HFFc6 (cell line): ENCODE results near the gene MAP3K20. TPM values are rescaled to one million over a fixed set of nuclear protein-coding genes. Genes with fewer than 3 reads are reported as not detected.
A peak's percentile ranks its signal among the peaks of the same experiment; 100 is the strongest.

Source experiments
- DNase-seq: peaks from one replicate; pipeline ENCODE4 v3.0.0-alpha.2; 2018
- H3K27ac Mint-ChIP-seq: 2 replicates; pipeline ENCODE4 v1.8.0; 2020; ENCODE audit warnings: mild to moderate bottlenecking, mixed read lengths
- H3K27me3 Mint-ChIP-seq: 2 replicates; pipeline ENCODE4 v1.8.0; 2021; ENCODE audit warnings: mild to moderate bottlenecking, moderate library complexity, mixed read lengths; ENCODE audit not compliant: insufficient read depth
- H3K36me3 Mint-ChIP-seq: 2 replicates; pipeline ENCODE4 v1.8.0; 2021; ENCODE audit warnings: low read depth, mixed read lengths
- H3K4me1 Mint-ChIP-seq: 2 replicates; pipeline ENCODE4 v1.8.0; 2020; ENCODE audit warnings: low read depth, mixed read lengths
- H3K4me3 Mint-ChIP-seq: 2 replicates; pipeline ENCODE4 v1.8.0; 2020; ENCODE audit warnings: mild to moderate bottlenecking, moderate library complexity, mixed read lengths
- H3K9me3 Mint-ChIP-seq: 2 replicates; pipeline ENCODE4 v1.8.0; 2020; ENCODE audit warnings: mild to moderate bottlenecking, mixed read lengths
- total RNA-seq, 6 experiments: library from RNA; stranded (reverse); fragmentation: NEBNext Ultra II Directional; extraction: Animal tissue kit (Norgen Biotek cat#: 25700); gene quantifications; 2 replicates in 1 of 6; 3 replicates in 5 of 6; pipeline ENCODE4 v1.2.3, GENCODE V29; 2021
- TF ChIP-seq, protein P1 (sequence below): fragments of 200-600 bp; sonication (generic); IDR thresholded peaks from 2 replicates; pipeline ENCODE4 v1.5.0; 2021; ENCODE audit warnings: antibody characterized with exemption, mild to moderate bottlenecking

MAP3K20 gene
- total RNA-seq, 6 experiments from 2014 or later = 126 to 150 (median 134) TPM

DNA sequence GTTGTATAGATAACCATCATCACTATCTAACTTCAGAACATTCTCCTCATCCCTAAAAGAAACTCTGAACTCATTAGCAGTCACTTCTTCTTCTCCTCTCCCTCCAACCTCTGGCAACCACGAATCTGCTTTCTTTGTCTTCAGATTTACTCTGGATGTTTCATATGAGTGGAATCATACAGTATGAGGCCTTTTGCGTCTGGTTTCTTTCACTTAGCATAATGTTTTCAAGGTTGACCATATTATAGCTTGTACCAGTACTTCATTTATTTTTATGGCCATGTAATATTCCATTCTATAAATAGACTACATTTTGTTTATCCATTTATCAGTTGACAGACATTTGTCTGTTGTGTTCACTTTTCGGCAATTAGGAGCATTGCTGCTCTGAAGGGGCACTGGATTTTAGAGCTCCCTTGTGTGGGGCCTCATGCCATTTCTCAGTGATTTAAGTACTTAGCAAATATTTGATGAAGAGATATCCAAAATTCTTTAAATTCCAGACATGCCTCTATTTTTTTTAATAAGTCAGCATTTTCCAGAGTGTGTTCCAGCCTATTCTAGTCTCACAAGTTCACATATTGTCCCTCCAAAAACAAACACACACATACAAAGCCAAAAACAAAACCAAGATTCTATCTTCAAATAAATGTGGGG lies 22.5 kb upstream of the MAP3K20 start:
- H3K27ac Mint-ChIP-seq = peak overlapping the region; percentile 50
- H3K36me3 Mint-ChIP-seq = peaks cover 12% of the 10 kb centered on the region

DNA sequence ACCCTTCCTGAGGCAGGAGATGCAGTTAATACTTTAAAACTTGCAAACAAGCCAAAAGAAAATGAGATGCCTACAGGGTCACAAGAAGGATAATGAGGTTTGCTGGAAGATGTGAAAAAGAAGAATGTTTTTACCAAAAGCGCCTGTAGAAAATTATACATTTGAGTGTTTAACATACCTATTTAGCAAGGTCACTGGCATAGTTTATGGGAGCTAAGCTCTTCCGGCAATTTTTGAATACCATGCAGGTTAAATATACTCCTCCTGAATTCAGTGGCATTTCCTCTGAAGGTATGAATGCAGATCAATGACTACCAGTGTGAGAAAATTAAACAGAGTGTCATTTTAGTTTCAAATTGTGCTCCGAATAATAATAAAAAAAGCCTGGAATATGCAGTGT lies 21.2 kb upstream of the MAP3K20 start:
- peak; percentile 55 for DNase-seq
- H3K36me3 Mint-ChIP-seq = peaks cover 20% of the 10 kb centered on the region
- H3K27ac Mint-ChIP-seq = peak overlapping the region; percentile 61
- H3K4me3 Mint-ChIP-seq = peak overlapping the region; percentile 65
- peaks cover 4% of the 10 kb centered on the region; the same call in 1 of the 2 replicates for H3K9me3 Mint-ChIP-seq
- peaks cover 91% of the 10 kb centered on the region for H3K4me1 Mint-ChIP-seq
- TF ChIP-seq, protein P1, sequence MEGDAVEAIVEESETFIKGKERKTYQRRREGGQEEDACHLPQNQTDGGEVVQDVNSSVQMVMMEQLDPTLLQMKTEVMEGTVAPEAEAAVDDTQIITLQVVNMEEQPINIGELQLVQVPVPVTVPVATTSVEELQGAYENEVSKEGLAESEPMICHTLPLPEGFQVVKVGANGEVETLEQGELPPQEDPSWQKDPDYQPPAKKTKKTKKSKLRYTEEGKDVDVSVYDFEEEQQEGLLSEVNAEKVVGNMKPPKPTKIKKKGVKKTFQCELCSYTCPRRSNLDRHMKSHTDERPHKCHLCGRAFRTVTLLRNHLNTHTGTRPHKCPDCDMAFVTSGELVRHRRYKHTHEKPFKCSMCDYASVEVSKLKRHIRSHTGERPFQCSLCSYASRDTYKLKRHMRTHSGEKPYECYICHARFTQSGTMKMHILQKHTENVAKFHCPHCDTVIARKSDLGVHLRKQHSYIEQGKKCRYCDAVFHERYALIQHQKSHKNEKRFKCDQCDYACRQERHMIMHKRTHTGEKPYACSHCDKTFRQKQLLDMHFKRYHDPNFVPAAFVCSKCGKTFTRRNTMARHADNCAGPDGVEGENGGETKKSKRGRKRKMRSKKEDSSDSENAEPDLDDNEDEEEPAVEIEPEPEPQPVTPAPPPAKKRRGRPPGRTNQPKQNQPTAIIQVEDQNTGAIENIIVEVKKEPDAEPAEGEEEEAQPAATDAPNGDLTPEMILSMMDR = no peak
- no peaks in the 10 kb centered on the region for H3K27me3 Mint-ChIP-seq

More for the DNA sequence above, 22.5 kb upstream of the MAP3K20 start:
- no peak for DNase-seq
- H3K9me3 Mint-ChIP-seq = peaks cover 1% of the 10 kb centered on the region; the same call in 1 of the 2 replicates
- peaks cover 91% of the 10 kb centered on the region for H3K4me1 Mint-ChIP-seq
- H3K27me3 Mint-ChIP-seq = no peaks in the 10 kb centered on the region
- H3K4me3 Mint-ChIP-seq = peak overlapping the region; percentile 28
- TF ChIP-seq, protein P1 = no peak

DNA sequence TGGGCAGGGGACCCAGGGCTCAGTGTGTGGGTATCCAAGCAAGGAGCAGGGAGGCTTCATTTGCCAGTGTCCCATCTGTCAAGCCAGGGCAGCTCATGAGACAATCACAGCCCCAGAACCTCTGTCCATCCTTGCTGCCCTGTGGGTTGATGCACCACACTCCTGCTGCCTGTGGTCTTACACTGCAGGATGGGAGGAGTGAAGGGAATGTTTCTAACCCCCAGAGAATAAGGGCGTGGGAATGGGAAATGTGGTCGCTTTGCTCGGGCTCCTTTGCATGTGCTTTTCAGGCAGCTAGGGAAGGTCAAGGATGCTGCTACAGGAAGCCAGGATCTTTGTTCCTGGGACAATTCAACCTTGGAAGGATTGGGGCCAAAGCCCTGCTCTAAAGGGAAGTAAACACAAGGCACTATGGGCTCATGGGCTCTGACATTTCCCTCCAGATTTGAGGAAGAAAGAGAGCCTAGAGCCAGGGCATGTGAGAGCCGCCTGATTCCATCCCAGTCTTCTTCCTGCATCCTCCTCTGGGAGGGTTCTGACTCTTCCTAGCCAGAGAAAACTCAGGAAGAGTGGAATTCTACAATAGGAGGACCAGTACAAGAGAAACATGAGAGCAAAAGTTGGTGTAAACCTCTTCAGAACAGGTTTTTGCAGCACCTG lies 18.8 kb upstream of the MAP3K20 start:
- DNase-seq = no peak
- H3K27ac Mint-ChIP-seq = no peak overlapping the region
- TF ChIP-seq, protein P1 = no peak
- H3K4me3 Mint-ChIP-seq = no peak overlapping the region
- H3K36me3 Mint-ChIP-seq = peaks cover 20% of the 10 kb centered on the region
- H3K9me3 Mint-ChIP-seq = peaks cover 4% of the 10 kb centered on the region; the same call in 1 of the 2 replicates
- H3K4me1 Mint-ChIP-seq = peaks cover 84% of the 10 kb centered on the region
- no peaks in the 10 kb centered on the region for H3K27me3 Mint-ChIP-seq

DNA sequence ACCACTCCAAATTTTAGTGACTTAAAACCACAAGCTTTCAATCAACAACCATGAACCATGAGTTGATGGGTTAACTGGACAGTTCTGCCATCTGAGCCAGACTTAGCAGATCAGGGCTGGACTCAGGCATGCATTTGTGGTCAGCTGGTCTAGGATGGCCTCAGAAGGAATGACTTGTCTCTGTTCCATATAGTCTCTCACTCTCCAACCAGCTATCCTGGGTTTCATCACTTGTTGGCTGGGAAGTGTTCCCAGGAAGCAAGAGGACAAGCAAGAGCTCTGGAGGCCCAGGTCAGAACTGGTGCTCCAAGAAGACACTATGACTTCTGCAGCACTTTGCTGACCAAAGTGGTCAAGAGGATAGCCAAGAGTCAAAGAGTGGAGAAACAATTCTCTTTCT lies 17.5 kb upstream of the MAP3K20 start:
- DNase-seq = peak; percentile 37
- Mint-ChIP-seq H3K4me1 (peaks cover 81% of the 10 kb centered on the region), H3K27ac (peak overlapping the region; percentile 47; the same call in 1 of the 2 replicates), H3K4me3 (no peak overlapping the region; the same call in 1 of the 2 replicates), H3K9me3 (peaks cover 4% of the 10 kb centered on the region; the same call in 1 of the 2 replicates), H3K36me3 (peaks cover 17% of the 10 kb centered on the region), H3K27me3 (no peaks in the 10 kb centered on the region)
- TF ChIP-seq, protein P1 = no peak

DNA sequence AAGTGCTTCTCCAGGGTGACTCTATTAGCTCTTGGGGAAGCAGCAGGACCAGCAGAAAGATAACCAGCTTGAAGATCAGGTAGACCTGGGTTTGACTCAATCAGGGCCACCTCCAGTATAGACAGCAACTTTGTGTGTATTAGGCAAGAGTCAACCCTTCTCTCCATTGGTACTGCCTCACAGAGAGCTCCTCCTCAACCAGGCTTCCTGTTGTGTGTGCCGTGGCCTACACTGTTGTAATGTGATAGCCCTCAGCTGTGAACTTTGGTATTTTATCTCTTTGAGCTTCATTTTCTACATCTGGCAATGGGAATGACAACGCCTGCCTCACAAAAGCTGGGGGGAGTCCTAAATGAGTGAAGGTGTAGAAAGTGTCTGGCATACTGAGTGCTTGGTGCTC lies 17.0 kb upstream of the MAP3K20 start:
- H3K9me3 Mint-ChIP-seq = peaks cover 4% of the 10 kb centered on the region; the same call in 1 of the 2 replicates
- DNase-seq = no peak
- TF ChIP-seq, protein P1 = no peak
- H3K4me1 Mint-ChIP-seq = peaks cover 76% of the 10 kb centered on the region
- no peak overlapping the region for H3K4me3 Mint-ChIP-seq
- no peaks in the 10 kb centered on the region for H3K27me3 Mint-ChIP-seq
- peaks cover 16% of the 10 kb centered on the region for H3K36me3 Mint-ChIP-seq
- H3K27ac Mint-ChIP-seq = no peak overlapping the region
